HG02852 (cell line): Measurements from ENCODE around the gene ELAVL1.
A peak's percentile ranks its signal among the peaks of the same experiment; 100 is the strongest.
"Not testable (repeated sequence)": the region's sequence is repeated elsewhere in the genome, so short reads cannot be mapped to it uniquely, and the experiment has no call there.

Source experiments
- ATAC-seq: cut with Tn5 transposase; IDR thresholded peaks from one replicate; pipeline ENCODE4 v1.9.1; 2021; ENCODE audit warnings: mild to moderate bottlenecking, moderate library complexity; ENCODE audit not compliant: unreplicated experiment

ELAVL1 gene

GRCh38 chr19:7926021-7926726 is 79.3 kb downstream of the ELAVL1 start, which contains the start of gene CTXN1:
Gene CTXN1, minus strand, starts transcription at chr19:7926135. Its CDS starts 597 bp downstream, at chr19:7925538.
- no peak for ATAC-seq

GRCh38 chr19:7925171-7925851 is 80.1 kb downstream of the ELAVL1 start:
- no peak for ATAC-seq

DNA sequence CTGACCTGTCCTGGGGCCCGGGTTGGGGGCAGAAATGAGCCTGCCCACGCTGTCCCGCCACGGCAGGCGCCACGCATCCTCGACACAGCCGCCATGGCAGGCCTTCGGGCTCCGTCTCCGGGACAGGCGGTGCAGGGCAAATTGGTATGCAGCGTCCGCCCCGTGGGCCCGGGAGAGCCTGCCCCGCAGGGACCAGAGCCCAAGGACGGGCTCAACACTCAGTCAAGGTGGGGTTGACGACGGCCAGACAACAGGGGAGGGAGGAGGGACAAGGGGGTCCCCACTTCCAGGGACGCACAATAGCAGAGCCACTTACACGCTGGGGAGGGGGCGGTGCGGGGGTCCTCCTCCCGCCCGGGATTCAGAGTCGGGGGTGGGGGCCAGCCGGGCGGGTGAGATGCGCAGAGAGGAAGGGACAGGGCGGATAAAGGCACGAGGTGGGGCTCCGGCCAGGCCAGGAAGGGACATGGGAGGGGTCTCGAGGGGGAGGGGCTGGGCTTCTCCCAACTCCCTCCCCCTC is 80.7 kb downstream of the ELAVL1 start:
- ATAC-seq: no peak

GRCh38 chr19:7924241-7924640 is 81.2 kb downstream of the ELAVL1 start:
- ATAC-seq: no peak

- ATAC-seq: no peak
Observed at GRCh38 chr19:7923295-7924191, 81.9 kb downstream of the ELAVL1 start.

GRCh38 chr19:7922836-7923195 is 82.6 kb downstream of the ELAVL1 start:
- no peak for ATAC-seq

- ATAC-seq: no peak
Observed at GRCh38 chr19:7921967-7922835, 83.2 kb downstream of the ELAVL1 start.

DNA sequence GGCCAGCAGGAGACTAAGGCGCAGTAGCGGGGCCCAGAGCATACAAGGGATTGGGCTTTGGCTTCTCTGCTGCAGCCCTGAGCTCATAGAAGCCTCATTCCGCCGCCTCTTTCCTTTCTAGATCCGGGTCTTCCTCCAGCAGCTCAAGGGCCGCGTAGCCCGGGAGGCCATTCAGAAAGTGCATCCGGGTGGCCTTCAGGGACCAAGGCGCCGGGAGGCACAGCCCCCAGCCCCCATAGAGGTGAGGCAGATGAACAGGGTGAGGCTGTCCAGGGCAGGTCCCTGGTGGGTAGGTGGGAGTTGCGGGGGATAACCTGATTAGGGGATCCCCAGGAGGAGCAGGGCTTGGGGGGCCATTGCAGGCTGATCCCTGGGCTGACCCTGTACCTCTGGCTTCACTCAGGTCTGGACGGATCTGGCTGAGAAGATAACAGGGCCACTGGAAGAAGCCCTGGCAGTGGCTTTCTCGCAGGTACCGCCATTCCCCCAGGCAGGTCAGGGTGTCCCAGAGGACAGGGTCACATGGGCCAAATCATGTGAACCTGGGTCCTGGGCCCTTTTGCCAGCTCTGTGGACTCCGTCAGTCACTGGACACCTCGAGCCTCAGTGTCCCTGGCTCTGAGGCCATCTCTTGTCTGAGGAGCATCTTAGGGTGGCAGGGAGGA is 84.0 kb downstream of the ELAVL1 start:
- no peak for ATAC-seq

DNA sequence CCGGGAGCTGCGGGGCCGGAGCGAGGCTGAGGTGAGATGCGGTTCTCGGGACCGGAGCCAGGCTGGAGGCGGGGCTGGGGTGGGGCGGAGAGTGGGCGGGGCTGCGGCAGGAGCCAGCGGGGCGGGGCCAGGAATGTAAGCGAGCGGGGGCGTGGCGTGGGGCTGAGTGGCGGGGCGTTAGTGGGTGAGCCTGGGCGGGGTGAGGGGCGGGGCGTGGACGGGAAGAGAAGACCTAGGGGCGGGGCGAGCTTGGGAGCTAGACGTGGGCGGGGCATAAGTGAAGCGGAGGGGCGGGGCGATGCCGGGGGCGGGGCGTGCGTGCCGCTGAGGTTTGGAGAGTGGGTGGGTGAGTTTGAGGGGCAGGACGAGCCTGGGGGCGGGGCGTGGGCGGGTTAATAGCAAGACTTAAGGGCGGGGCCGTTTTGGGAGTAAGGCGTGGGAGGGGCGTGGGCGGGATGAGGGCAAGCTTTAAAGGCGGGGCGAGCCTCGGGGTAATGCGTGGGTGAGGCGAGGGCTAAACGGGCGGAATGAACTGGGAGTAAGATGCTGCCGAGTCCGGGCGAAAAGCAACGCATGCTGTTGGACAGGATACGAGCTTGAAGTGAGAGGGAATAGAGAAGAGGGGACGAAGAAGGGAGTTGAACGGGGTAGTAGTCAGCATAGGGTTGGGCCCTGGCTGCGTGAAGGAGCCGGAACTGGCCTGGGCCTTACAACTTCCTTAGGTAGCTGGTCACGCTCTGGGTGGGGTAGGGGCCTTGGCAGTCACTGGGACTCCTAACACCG is 84.7 kb downstream of the ELAVL1 start:
- ATAC-seq: peak; percentile 42

- peak; percentile 58 for ATAC-seq
Observed at GRCh38 chr19:7919610-7920518, 85.6 kb downstream of the ELAVL1 start, which contains the start of gene SNAPC2. Gene SNAPC2, plus strand, starts transcription at chr19:7920338. Its CDS starts 29 bp downstream, at chr19:7920367.

DNA sequence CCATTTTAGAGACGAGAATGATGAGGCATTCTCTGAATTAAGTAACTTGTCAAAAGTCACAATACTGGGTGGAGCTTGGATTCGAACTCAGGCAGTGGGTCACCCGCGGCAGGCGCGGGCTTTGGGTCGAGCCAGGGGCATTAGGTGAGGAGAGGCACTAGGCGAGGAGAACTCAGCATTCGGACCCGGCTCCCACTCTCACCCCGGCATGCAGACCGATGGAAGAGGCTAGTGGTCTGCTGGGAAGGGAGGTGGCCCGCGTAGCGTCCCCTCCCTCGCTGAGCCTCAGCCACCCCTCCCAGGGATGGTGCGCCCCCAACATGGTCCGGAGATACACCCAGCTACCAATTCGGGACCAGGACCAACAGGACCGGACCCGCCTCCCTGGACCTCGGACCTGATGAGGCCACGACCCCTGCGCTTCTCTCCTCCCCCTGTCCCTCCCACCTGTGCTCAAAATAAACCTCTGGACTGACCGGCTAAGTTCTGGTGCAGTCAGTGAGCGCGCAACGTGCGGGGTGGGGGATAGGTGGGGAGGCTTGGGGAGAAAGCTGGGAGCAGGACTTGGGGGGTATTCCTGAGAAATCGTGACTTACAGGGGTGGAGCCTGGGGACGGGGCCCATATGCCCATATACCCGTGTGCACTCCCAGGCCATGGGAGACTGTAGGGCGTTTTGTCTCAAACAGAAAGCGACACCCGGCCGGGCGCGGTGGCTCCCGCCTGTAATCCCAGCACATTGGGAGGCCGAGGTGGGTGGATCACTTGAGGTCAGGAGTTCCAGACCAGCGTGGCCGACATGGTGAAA is 86.6 kb downstream of the ELAVL1 start:
- no peak for ATAC-seq

- ATAC-seq: not testable (repeated sequence)
Observed at GRCh38 chr19:7918062-7918614, 87.3 kb downstream of the ELAVL1 start.

DNA sequence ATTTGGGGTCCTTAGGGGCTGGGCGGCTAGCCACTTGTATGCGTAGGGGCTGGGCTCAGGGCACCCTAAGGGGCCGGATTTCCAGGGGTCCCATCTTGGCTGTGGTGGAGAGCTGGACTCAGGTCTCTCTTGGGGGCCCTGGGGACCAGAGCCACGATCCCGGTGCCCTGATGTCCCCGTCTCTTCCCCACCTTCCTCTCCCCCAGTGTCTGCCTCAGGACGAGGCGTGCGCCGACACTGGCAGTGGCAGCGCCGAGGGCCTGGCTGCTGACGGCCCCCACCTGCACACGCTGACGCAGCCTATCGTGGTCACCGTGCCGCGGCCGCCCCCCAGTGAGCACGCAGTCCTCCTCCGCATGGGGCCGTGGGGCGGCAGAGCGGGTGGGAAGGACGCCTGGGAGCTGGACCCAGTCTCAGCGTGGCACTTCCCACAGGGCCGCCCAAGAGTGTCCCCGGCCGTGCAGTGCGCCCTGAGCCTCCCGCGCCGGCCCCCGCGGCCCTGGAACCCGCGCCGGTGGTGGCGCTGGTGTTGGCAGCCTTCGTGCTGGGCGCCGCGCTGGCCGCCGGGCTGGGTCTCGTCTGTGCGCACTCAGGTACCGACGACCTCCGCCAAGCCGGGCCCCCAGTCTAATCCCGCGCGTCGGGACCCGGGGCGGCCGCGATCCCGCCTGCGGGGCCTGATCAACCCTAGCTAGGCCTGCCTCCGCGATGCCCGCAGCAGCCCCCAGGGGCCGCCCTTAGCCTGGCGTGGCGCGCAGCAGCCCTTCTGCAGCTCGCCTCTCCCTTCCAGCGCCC is 88.0 kb downstream of the ELAVL1 start:
- no peak for ATAC-seq

DNA sequence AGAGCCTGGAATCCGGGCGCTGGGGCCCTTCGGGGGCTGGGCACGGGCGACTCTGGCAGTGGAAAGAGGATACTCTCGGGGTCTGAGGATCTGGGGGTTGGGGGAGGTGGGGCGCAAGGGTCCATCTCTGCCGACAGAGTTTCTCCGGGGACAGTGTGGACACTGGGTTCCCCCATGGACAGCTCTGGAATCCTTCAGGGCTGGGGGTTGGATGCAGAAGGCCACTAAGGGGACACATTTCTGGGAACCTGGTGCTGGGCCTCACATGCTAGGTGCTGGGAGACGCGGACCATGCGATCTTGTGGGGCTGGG is 88.5 kb downstream of the ELAVL1 start:
- no peak for ATAC-seq

DNA sequence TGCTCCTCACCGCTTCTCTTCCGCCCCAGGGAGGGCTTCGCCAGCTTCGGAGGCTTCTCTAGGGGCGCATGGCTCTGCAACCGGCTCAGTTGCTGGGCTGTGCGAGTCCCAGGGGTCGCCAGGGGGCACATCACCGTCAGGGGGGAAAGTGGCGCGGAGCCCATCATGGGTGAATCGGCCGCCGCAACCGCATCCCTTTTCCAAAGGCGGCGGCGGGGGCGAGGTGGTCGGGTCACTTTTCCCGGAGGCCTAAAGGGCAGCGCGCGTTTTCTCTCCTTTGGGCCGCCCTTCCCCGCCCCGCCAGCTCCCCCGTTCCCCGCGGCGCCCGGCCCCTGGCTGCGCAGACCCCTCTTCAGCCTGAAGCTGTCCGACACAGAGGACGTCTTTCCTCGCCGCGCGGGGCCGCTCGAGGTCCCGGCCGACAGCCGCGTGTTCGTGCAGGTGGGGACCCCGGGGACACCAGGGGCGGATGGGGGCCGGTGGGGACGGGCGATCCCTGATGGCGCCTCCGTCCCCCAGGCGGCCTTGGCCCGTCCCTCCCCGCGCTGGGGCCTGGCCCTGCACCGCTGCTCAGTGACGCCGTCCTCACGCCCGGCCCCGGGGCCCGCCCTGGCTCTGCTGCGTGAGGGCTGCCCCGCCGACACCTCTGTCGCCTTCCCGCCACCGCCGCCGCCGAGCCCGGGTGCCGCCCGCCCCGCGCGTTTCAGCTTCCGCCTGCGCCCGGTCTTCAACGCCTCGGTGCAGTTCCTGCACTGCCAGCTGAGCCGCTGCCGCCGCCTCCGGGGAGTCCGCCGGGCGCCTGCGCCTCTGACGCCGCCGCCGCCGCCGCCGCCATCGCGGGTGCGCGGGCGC is 89.1 kb downstream of the ELAVL1 start:
- ATAC-seq: no peak
